Heart left ventricle (tissue), 16 donors: Measurements from ENCODE around the gene NOVA2. TPM values are rescaled to one million over a fixed set of nuclear protein-coding genes. Genes with fewer than 3 reads are reported as not detected.

ENCODE experiments used
- ATAC-seq, 4 donors: fragments of 200-7000 bp; cut with Tn5 transposase; one replicate each; pipeline ENCODE4 v1.9.1; 2020 to 2022; ENCODE audit warnings: moderate library complexity in 4 of 4, mild to moderate bottlenecking in 3 of 4, moderate number of reproducible peaks in 1 of 4
- DNase-seq, 5 donors: peaks; one replicate each; pipeline ENCODE4 v3.0.0-alpha.2; 2020
- H3K27ac ChIP-seq, 12 donors: fragments of 200-600 bp; sonication (generic) in 4 of 12; one replicate each; pipeline versions ENCODE4 v1.5.0 to v1.8.0; 2016 to 2022; ENCODE audit warnings: mild to moderate bottlenecking in 2 of 12
- H3K27me3 ChIP-seq, 9 donors: fragments of 200-600 bp; sonication (generic) in 2 of 9; one replicate each; pipeline versions ENCODE4 v1.5.1 to v1.8.0; 2016 to 2022; ENCODE audit warnings: mild to moderate bottlenecking in 3 of 9
- H3K36me3 ChIP-seq, 9 donors: fragments of 200-600 bp; sonication (generic) in 2 of 9; one replicate each; pipeline versions ENCODE4 v1.5.0 to v1.8.0; 2018 to 2022; ENCODE audit warnings: mild to moderate bottlenecking in 2 of 9
- H3K4me1 ChIP-seq, 12 donors: fragments of 200-600 bp; sonication (generic) in 4 of 12; one replicate each; pipeline versions ENCODE4 v1.5.0 to v1.8.0; 2016 to 2022; ENCODE audit warnings: mild to moderate bottlenecking in 3 of 12
- H3K4me3 ChIP-seq, 12 donors: fragments of 200-600 bp; sonication (generic) in 4 of 12; one replicate each; pipeline versions ENCODE4 v1.5.0 to v1.8.0; 2017 to 2022; ENCODE audit warnings: mild to moderate bottlenecking in 9 of 12, moderate library complexity in 4 of 12
- H3K9me3 ChIP-seq, 12 donors: fragments of 200-600 bp; sonication (generic) in 4 of 12; one replicate each; pipeline versions ENCODE4 v1.5.0 to v1.8.0; 2016 to 2022; ENCODE audit warnings: mild to moderate bottlenecking in 1 of 12
- POLR2A ChIP-seq, 2 donors: fragments of 450-650 bp; IDR thresholded peaks; one replicate each; pipeline ENCODE4 v1.6.1; 2017; ENCODE audit warnings: antibody characterized with exemption in 2 of 2, mild to moderate bottlenecking in 2 of 2, moderate library complexity in 2 of 2
- WGBS, 4 donors: extraction: QIAGEN DNeasy Blood & Tissue Kit in 2 of 4; methylation state at CpG; one replicate each; pipeline versions ENCODE4 v1.1.5 to v1.1.7; 2013 to 2018; 5-methylcytosine and 5-hydroxymethylcytosine counted together
- intact Hi-C, 10 donors: fragments of 100-400 bp; cut with DNase I; formaldehyde crosslinking; loops; one replicate each; pipeline versions ENCODE4 v1.11.1 to v1.14.2; 2022
- polyA plus RNA-seq, 2 donors: library from polyadenylated mRNA; stranded (reverse); fragments of 200-250 nt; gene quantifications; one replicate each; pipeline ENCODE4 v1.2.3, GENCODE V29; 2013
- total RNA-seq, 9 donors: library from RNA; depleted of rRNA in 2 of 9; stranded (reverse); fragments of >200 nt in 2 of 9; fragmentation: NEBNext Ultra II Directional in 3 of 9; extraction: Animal tissue kit (Norgen Biotek cat#: 25700) in 3 of 9; gene quantifications; one replicate each; pipeline versions ENCODE4 v1.1.0 to v1.2.4, GENCODE V29; 2016 to 2023
- TF ChIP-seq, protein P1 (sequence below), 12 donors: fragments of 200-600 bp; sonication (generic) in 4 of 12; IDR thresholded peaks; one replicate each; pipeline versions ENCODE4 v1.5.0 to v1.8.0; 2018 to 2022; ENCODE audit warnings: antibody characterized with exemption in 12 of 12, mild to moderate bottlenecking in 5 of 12
- donor health status: ischemic (EF 13 %, LVEDD 7.1; RV severe dilation, severe dysfunction).
- donor health status: healthy with polysubstance abuse.
- donor health status: DM: no; HTN: yes; CAD: no.
- donor health status: DM: no; HTN: no; CAD: no.
- donor health status: ischemic (EF 25% LVEDD 6.9; RV normal size, moderate dysfunction).
- donor health status: ischemic (EF 25% LVEDD 5.7; RV mildly dilated, moderate dysfunction).
- donor health status: healthy.
- donor health status: DM: yes; HTN: yes; CAD: no.
- donor health status: ischemic (EF 35%, LVEDD 5.7; RV mildly dilated, moderate dysfunction).
- donor health status: nonischemic (EF 11% LVEDD 7.7; RV severe dilation, severe dysfunction).
- donor health status: DM: yes; HTN: yes; CAD: no.
- donor health status: PGD.
- donor health status: ischemic (EF 29% LVEDD 5.4; RV normal size, mild dysfunction).
- donor health status: nonischemic (EF 23%, LVEDD 6.1; RV moderate dilation, normal function).

The NOVA2 gene
- total and polyA plus RNA-seq, 11 donors = 2.2 to 10.0 (median 4.8) TPM

DNA sequence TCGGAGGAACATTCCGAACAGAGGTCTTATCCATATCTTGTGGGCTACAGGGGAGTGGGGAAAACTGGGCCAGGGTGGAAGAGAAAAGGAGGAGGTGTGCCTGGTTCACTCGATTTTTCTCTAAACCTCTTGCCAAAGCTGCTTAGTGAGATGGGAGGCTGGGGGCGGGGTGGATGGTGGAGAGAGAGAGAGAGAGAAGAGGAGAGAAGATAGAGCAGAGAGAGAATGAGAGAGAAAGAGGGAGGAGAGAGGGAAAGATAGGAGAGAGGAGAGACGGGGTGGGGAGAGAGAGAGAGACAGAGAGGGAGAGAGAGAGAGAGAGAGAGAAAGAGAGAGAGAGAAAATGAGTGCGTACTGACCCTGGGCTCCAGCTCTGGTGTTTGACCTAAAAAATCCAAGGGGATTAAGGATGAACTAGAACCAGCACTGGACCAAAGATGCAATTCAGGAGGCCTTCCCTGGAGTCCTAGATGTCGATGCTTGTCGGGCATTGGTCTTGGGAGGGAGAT, 14.1 kb downstream of the NOVA2 start:
- intact Hi-C loops = no loop called here
- TF ChIP-seq POLR2A (IDR thresholded peaks at IDR 0.05) = no peak
- TF ChIP-seq, protein P1, sequence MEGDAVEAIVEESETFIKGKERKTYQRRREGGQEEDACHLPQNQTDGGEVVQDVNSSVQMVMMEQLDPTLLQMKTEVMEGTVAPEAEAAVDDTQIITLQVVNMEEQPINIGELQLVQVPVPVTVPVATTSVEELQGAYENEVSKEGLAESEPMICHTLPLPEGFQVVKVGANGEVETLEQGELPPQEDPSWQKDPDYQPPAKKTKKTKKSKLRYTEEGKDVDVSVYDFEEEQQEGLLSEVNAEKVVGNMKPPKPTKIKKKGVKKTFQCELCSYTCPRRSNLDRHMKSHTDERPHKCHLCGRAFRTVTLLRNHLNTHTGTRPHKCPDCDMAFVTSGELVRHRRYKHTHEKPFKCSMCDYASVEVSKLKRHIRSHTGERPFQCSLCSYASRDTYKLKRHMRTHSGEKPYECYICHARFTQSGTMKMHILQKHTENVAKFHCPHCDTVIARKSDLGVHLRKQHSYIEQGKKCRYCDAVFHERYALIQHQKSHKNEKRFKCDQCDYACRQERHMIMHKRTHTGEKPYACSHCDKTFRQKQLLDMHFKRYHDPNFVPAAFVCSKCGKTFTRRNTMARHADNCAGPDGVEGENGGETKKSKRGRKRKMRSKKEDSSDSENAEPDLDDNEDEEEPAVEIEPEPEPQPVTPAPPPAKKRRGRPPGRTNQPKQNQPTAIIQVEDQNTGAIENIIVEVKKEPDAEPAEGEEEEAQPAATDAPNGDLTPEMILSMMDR (IDR thresholded peaks at IDR 0.05) = no peak
- Histone ChIP-seq H3K4me1 (peaks cover 0 to 51% (median 28%) of the 10 kb centered on the region in 12 donors), H3K9me3 (no peaks in the 10 kb centered on the region), H3K4me3 (no peak overlapping the region), H3K36me3 (peaks cover 0 to 6% (median 0%) of the 10 kb centered on the region in 9 donors), H3K27me3 (peaks cover 0 to 28% (median 5%) of the 10 kb centered on the region in 9 donors), H3K27ac (peak overlapping the region in 10 of 12 donors; percentile 12 to 83 (median 44))
- 45 to 55% (median 51%) methylated on average over 8 of the region's 8 CpGs for WGBS, 4 donors
- DNase-seq = no peak
- no peak for ATAC-seq

- Histone ChIP-seq H3K4me3 (no peak overlapping the region), H3K9me3 (no peaks in the 10 kb centered on the region), H3K27me3 (peaks cover 0 to 33% (median 5%) of the 10 kb centered on the region in 9 donors), H3K36me3 (peaks cover 0 to 6% (median 0%) of the 10 kb centered on the region in 9 donors), H3K4me1 (peaks cover 0 to 54% (median 29%) of the 10 kb centered on the region in 12 donors), H3K27ac (peak overlapping the region in 11 of 12 donors; percentile 12 to 83 (median 43))
- intact Hi-C loops = no loop called here
- DNase-seq = no peak
- WGBS, 4 donors = 39 to 53% (median 52%) methylated on average over 11 to 12 of the region's 12 CpGs
- ATAC-seq = peak; percentile 12 to 50 (median 26)
- no peak for TF ChIP-seq POLR2A (IDR thresholded peaks at IDR 0.05)
- TF ChIP-seq, protein P1 (IDR thresholded peaks at IDR 0.05) = no peak
These were observed 14.7 kb downstream of the NOVA2 start for GRCh38 chr19:45958769-45959516.

DNA sequence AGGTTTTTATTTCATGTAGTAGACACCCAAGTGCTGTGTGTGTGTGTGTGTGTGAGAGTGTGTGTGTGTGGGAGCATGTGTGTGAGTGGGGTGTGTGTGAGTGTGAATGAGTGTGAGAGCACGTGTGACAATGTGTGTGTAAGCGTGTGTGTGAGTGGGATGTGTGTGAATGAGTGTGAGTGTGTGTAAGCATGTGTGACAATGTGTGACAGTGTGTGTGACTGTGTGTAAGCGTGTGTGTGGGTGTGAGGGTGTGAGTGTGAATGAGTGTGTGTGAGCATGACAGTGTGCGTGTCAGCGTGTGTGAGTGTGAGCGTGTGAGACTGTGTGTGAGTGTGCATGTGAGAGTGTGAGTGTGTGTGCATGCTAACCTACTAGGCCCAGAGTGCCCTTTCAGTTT, 15.3 kb downstream of the NOVA2 start:
- 88 to 96% (median 95%) methylated on average over 6 of the region's 6 CpGs for WGBS, 4 donors
- peaks cover 0 to 6% (median 0%) of the 10 kb centered on the region in 9 donors for H3K36me3 ChIP-seq
- H3K9me3 ChIP-seq = no peaks in the 10 kb centered on the region
- peaks cover 0 to 38% (median 10%) of the 10 kb centered on the region in 9 donors for H3K27me3 ChIP-seq
- DNase-seq = no peak
- H3K27ac ChIP-seq = peak overlapping the region in 11 of 12 donors; percentile 12 to 83 (median 43)
- no peak overlapping the region for H3K4me3 ChIP-seq
- peaks cover 0 to 60% (median 33%) of the 10 kb centered on the region in 12 donors for H3K4me1 ChIP-seq
- TF ChIP-seq, protein P1 (IDR thresholded peaks at IDR 0.05) = no peak
- TF ChIP-seq POLR2A (IDR thresholded peaks at IDR 0.05) = no peak
- intact Hi-C loops = no loop called here
- no peak for ATAC-seq
